MM.1S (cell line): ENCODE data around the gene MAZ.

Experiments
- CTCF ChIP-seq: fragments of 300-600 bp; sonication (generic); IDR thresholded peaks from 2 replicates; pipeline ENCODE4 v1.5.1; 2016; ENCODE audit warnings: antibody characterized with exemption, low read length, mixed read lengths
- EZH2 ChIP-seq: fragments of 300-600 bp; sonication (generic); optimal IDR thresholded peaks from 2 replicates; pipeline ENCODE3; 2017; ENCODE audit warnings: low read depth, mild to moderate bottlenecking, antibody characterized with exemption, low read length, mixed read lengths

GRCh38 chr16:29852654-29853053, 46.3 kb downstream of the MAZ start:
- TF ChIP-seq CTCF (no peak), EZH2 (no peak)
